Motor neuron (in vitro differentiated cells): ENCODE data around the gene RCL1. TPM values are rescaled to one million over a fixed set of nuclear protein-coding genes. Genes with fewer than 3 reads are reported as not detected.
"Not testable (repeated sequence)": the region's sequence is repeated elsewhere in the genome, so short reads cannot be mapped to it uniquely, and the experiment has no call there.

Source experiments
- ATAC-seq, 8 experiments: fragments of 200-7000 bp; cut with Tn5 transposase; replicated peaks in 6 of 8; 2 replicates each; pipeline ENCODE4 v1.8.0; 2021; ENCODE audit warnings: mild to moderate bottlenecking in 8 of 8, moderate library complexity in 8 of 8
- H3K27ac ChIP-seq, 2 donors: fragments of 250-450 bp; sonication (Bioruptor Pico); 2 replicates each; pipeline ENCODE4 v1.9.0; 2021; ENCODE audit warnings: antibody characterized with exemption in 2 of 2, mild to moderate bottlenecking in 2 of 2, moderate library complexity in 1 of 2
- H3K4me1 ChIP-seq, 2 donors: fragments of 250-450 bp; sonication (Bioruptor Pico); replicated peaks in 1 of 2; 2 replicates each; pipeline ENCODE4 v1.6.1; 2021; ENCODE audit warnings: antibody characterized with exemption in 2 of 2, mild to moderate bottlenecking in 2 of 2, moderate library complexity in 1 of 2
- H3K4me3 ChIP-seq, 5 donors: fragments of 250-450 bp; sonication (Bioruptor Pico); 2 replicates each; pipeline ENCODE4 v1.9.0; 2021; ENCODE audit warnings: antibody characterized with exemption in 5 of 5, mild to moderate bottlenecking in 5 of 5, moderate library complexity in 4 of 5
- WGBS, 10 experiments: fragments of 450-650 bp; shearing (Covaris generic); methylation state at CpG; one replicate each; pipeline ENCODE4 v1.0.0; 2022; 5-methylcytosine and 5-hydroxymethylcytosine counted together
- in situ Hi-C, 9 experiments: fragments of 400-800 bp; cut with MboI; loops; one replicate each; pipeline ENCODE4 v1.15.0; 2021; ENCODE audit warnings: low sequenced_read_pairs in 9 of 9, low pct_unique_long_range_greater_than_20kb in 2 of 9; ENCODE audit not compliant: unreplicated experiment in 9 of 9
- total RNA-seq, 8 experiments: library from RNA; unstranded; fragments of 300-600 nt; gene quantifications; 2 replicates each; pipeline versions ENCODE4 v1.2.3 to v1.2.4, GENCODE V29; 2022

RCL1 gene
- total RNA-seq, 8 experiments from 2014 or later, result 10.3 to 27.7 (median 18.6) TPM

DNA sequence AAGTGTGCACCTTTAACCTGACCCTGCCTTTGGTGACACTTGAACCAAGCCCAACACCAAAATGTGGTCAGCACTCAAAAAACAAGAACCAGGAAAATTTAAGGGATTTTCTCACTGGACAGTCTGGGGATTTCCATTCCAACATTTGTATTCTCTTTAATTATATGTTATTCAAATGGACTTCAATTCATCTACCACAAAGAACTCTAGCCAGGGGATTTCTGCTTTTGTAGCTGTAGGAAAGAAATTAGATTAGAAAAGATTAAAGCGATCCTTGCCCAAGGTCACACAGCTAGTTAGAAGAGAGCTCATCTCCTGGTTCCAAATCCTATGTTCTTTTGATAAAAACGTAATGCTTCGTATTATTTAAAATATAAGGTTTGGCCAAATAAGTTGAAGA is 97.5 kb downstream of the RCL1 start:
- 83 to 100% (median 92%) methylated on average over 1 to 3 of the region's 3 CpGs; no CpG with 5 or more reads in 1 of the 10 experiments for WGBS, 10 experiments
- Histone ChIP-seq H3K27ac (no peak overlapping the region), H3K4me1 (no peaks in the 10 kb centered on the region), H3K4me3 (no peak overlapping the region)
- no peak for ATAC-seq
- in situ Hi-C loops, result no loop called here

DNA sequence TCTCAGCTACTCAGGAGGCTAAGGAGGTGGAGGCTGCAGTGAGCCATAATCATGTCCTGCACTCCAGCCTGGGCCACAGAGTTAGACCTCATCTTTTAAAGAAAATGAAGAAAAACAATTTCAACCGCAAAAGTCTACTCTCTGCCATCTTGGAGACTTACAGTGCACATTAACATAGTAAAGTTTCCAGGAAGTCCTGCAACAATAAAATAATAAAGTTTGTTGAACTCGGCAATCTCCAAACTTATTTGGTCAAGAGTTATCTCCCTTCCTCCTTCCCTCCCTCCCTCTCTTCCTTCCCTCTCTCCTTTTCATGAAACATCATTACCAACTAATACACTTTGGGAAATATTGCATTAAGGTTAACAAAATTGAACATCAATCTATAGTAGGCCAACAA is 98.2 kb downstream of the RCL1 start:
- 0 to 100% (median 50%) methylated on average over 1 to 2 of the region's 2 CpGs; no CpG with 5 or more reads in 1 of the 10 experiments for whole genome bisulfite sequencing, 10 experiments
- Histone ChIP-seq H3K4me1 (no peaks in the 10 kb centered on the region), H3K4me3 (no peak overlapping the region), H3K27ac (no peak overlapping the region)
- in situ Hi-C loops, result no loop called here
- no peak for ATAC-seq

DNA sequence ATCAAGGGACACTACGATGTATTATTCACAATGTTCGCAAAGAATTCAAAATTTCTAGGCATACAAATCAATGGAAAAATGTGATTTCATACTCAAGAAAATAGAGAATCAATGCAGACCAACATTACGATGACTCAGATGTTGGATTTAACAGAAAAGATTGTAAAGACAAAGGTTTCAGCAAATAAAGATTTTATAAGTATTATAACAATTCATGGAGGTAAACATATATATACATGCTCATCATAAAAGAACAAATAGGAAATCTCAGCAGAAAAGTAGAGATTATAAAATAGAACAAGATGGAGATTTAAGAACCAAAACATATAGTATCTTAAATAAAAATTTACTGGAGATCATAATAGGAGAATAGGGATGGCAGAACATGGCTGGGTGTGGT is 98.9 kb downstream of the RCL1 start:
- H3K27ac ChIP-seq, result no peak overlapping the region
- ATAC-seq, result no peak
- H3K4me3 ChIP-seq, result no peak overlapping the region
- WGBS, 10 experiments, result 85 to 100% (median 91%) methylated on average over 1 to 3 of the region's 3 CpGs; no CpG with 5 or more reads in 1 of the 10 experiments
- H3K4me1 ChIP-seq, result no peaks in the 10 kb centered on the region
- in situ Hi-C loops, result no loop called here

DNA sequence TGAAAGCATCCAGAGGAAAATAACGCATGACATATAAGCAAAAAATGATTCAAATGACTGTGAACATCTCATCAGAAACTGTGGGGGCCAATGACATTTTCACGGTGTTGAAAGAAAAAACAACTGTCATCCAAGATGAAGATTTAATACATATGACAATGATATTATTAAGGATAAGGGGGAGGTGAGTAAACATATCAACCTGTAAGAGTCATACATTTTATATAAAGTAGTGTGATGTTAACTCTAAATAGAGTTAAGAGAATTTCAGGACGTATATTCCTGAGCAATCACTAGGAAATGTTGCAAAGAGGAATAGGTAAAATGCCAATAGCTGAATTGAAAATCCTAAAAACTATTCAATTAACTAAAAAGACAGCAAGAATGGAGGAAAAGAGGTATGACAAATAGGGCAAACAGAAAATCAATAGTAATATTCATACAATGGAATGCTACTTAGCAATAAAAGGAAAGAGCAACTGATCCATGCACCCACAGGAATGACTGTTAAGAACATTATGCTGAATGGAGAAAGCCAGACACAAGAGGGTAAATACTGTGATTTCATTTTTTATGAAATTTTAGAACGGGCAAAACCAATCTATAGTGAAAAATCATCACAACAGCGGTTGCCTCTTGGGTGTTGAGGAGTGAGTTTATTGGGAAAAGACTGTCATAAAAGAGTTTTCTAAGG is 99.9 kb downstream of the RCL1 start:
- Histone ChIP-seq H3K27ac (no peak overlapping the region), H3K4me1 (no peaks in the 10 kb centered on the region), H3K4me3 (no peak overlapping the region)
- 77 to 99% (median 94%) methylated on average over 2 to 5 of the region's 5 CpGs for WGBS, 10 experiments
- no peak for ATAC-seq
- in situ Hi-C loops, result no loop called here

DNA sequence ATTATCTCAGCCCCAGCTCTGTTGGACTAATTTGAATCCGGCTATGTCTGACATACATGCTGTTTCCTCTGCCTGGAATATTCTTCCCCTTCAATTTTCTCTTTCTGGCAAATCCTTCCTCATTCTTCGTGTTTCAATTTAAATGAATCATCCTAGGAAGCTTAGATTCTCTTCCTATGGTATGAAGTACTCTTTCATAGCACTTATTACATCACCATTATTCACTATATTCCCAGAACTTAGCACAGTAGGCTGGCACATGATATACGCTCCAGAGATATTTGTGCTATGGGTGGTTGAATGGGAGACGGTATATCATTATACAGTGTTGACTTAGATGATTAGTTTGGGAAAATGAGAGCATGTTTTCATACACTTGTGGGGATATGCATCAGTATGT is 101.3 kb downstream of the RCL1 start:
- Histone ChIP-seq H3K4me1 (no peaks in the 10 kb centered on the region), H3K27ac (no peak overlapping the region), H3K4me3 (no peak overlapping the region)
- WGBS, 10 experiments, result 7 to 100% (median 95%) methylated on average over 1 to 4 of the region's 4 CpGs
- in situ Hi-C loops, result no loop called here
- peak in 3 of 8 experiments; percentile 19 to 97 (median 65) for ATAC-seq

DNA sequence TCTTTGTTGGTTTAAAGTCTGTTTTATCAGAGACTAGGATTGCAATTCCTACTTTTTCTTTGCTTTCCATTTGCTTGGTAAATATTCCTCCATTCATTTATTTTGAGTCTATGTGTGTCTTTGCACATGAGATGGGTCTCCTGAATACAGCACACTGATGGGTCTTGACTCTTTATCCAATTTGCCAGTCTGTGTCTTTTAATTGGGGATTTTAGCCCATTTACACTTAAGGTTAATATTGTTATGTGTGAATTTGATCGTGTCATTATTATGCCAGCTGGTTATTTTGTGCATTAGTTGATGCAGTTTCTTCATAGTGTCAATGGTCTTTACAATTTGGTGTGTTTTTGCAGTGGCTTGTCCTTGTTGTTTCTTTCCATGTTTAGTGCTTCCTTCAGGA is 107.1 kb downstream of the RCL1 start:
- H3K4me3 ChIP-seq, ATAC-seq, H3K4me1 ChIP-seq, in situ Hi-C loops, H3K27ac ChIP-seq: not testable (repeated sequence)
- 0 to 100% (median 63%) methylated on average over 1 of the region's 1 CpG; no CpG with 5 or more reads in 5 of the 10 experiments for WGBS, 10 experiments

DNA sequence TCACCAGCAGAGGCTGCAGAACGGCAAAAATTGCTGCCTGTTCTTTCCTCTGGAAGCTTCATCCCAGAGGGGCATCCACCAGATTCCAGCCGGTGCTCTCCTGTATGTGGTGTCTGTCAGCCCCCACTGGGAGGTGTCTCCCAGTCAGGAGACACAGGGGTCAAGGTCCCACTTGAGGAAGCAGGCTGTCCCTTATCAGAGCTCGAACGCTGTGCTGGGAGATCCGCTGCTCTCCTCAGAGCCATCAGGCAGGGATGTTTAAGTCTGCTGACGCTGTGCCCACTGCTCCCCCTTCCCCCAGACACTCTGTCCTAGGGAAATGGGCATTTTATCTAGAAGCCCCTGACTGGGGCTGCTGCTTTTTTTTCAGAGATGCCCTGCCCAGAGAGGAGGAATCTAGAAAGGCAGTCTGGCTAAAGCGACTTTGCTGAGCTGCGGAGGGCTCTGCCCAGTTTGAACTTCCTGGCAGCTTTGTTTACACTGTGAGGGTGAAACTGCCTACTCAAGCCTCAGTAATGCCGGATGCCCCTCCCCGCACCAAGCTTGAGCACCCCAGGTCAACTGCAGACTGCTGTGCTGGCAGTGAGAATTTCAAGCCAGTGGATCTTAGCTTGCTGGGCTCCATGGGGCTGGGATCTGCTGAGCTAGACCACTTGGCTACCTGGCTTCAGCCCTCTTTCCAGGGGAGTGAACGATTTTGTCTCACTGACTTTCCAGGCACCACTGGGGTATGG is 108.8 kb downstream of the RCL1 start:
- ATAC-seq, H3K4me1 ChIP-seq, H3K27ac ChIP-seq, H3K4me3 ChIP-seq, in situ Hi-C loops: not testable (repeated sequence)
- 59 to 100% (median 71%) methylated on average over 1 to 3 of the region's 11 CpGs; no CpG with 5 or more reads in 4 of the 10 experiments for WGBS, 10 experiments

DNA sequence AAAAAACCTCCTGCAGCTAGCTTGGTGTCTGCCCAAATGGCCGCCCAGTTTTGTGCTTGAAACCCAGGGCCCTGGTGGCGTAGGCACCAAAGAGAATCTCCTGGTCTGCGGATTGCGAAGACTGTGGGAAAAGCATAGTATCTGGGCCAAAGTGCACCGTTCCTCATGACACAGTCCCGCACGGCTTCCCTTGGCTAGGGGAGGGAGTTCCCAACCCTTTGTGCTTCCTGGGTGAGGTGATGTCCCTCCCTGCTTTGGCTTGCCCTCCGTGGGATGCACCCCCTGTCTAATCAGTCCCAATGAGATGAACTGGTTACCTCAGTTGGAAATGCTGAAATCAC is 109.4 kb downstream of the RCL1 start:
- Histone ChIP-seq H3K4me3 (no peak overlapping the region), H3K27ac (no peak overlapping the region), H3K4me1 (no peaks in the 10 kb centered on the region)
- in situ Hi-C loops, result no loop called here
- no peak for ATAC-seq
- WGBS, 10 experiments, result 40 to 100% (median 85%) methylated on average over 1 to 7 of the region's 8 CpGs; no CpG with 5 or more reads in 4 of the 10 experiments

DNA sequence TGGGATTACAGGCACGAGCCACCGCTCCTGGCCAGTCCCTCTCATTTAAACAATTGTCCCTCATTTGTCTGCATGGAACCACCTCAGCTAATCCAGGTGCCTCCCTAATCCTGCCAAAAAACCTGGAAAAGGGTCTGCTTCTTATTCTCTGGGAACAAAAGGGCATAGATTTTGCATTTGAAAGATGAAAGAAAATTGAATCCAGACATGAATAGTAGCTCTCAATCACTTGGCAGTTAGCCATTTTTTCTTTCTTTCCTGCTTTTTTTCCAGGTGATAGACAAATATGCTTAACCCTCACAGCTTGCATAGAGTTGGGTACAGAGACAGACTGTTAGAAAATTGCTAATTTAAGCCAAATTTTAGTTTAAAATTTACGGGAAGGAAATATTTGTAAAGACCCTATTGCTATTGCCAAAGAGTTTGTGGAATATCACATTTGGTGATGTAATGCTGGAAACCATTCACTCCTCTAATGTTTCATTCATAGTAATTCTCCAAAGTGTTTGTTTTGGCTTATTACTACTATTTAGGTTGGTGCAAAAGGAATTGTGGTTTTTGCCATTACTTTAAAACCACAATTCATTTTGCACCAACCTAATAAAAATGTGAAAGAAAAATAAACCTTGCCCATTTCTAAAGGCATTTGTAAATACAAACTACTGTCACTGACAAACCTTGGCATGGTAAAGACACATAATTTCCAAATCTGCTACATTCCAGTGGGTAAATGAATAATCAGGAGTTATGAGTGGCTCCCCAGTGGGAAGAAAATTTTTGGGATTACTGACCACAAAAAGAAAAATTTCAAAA is 111.8 kb downstream of the RCL1 start:
- no peak overlapping the region for H3K27ac ChIP-seq
- in situ Hi-C loops, result no loop called here
- ATAC-seq, result no peak
- no peak overlapping the region for H3K4me3 ChIP-seq
- WGBS, 10 experiments, result 0 to 100% (median 90%) methylated on average over 1 to 3 of the region's 3 CpGs; no CpG with 5 or more reads in 1 of the 10 experiments
- H3K4me1 ChIP-seq, result no peaks in the 10 kb centered on the region

DNA sequence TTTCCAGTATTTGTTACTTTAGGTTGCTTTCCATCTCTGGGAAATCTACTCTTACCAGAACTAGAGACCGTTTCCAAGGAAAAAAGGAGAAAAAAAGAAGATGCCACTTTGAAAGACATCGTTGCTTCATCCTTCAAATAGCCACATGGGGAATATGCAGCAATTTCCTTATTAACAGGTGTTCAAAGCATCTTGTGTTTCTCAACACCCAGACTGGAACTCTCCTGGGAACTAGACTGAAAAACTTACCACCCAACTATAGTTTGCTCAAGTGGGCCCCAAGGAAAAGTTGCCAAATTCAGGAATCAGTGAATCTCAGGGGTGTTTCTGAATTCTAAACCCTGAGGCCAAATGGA is 112.4 kb downstream of the RCL1 start:
- in situ Hi-C loops, result no loop called here
- Histone ChIP-seq H3K27ac (no peak overlapping the region), H3K4me1 (no peaks in the 10 kb centered on the region), H3K4me3 (no peak overlapping the region)
- 6 to 100% (median 67%) methylated on average over 1 to 2 of the region's 2 CpGs; no CpG with 5 or more reads in 1 of the 10 experiments for WGBS, 10 experiments
- ATAC-seq, result no peak

Other genes starting within 250 kb of the RCL1 start
- gene PLPP6, start 130.7 kb upstream of the RCL1 start, total RNA-seq, result 10 to 100 TPM in 5 of 8 experiments, 1 to 10 TPM in 3; 8.8 to 13.1 (median 10.5) TPM
- 10 to 100 TPM in 1 of 8 experiments, 1 to 10 TPM in 6, under 1 TPM in 1; 0.63 to 10.4 (median 2.1) TPM for gene SPATA6L, start 126.5 kb upstream of the RCL1 start, total RNA-seq
- gene CDC37L1, start 113.4 kb upstream of the RCL1 start, total RNA-seq, result 10 to 100 TPM; 15.4 to 35.6 (median 22.8) TPM
- gene AK3, start 51.7 kb upstream of the RCL1 start, total RNA-seq, result 10 to 100 TPM; 29.0 to 99.5 (median 42.3) TPM
- 10 to 100 TPM in 3 of 8 experiments, 1 to 10 TPM in 5; 6.5 to 28.2 (median 9.8) TPM for gene JAK2, start 192.3 kb downstream of the RCL1 start, total RNA-seq